GM18951 (cell line): Measurements from ENCODE around the gene CASP10.
"Not testable (repeated sequence)": the region's sequence is repeated elsewhere in the genome, so short reads cannot be mapped to it uniquely, and the experiment has no call there.

ENCODE experiments used
- POLR2A ChIP-seq: IDR thresholded peaks from 4 replicates; pipeline ENCODE4 v1.6.1; 2011; ENCODE audit warnings: mild to moderate bottlenecking; ENCODE audit not compliant: insufficient read length, insufficient read depth; ENCODE audit errors: extremely low read depth
- in situ Hi-C: fragments of 300-500 bp; cut with MboI; formaldehyde crosslinking; loops from one replicate; pipeline ENCODE4 v1.12.0; 2022; ENCODE audit warnings: low sequenced_read_pairs, mixed read lengths, inconsistent platforms; ENCODE audit not compliant: unreplicated experiment

The CASP10 gene

GRCh38 chr2:201182650-201183364 lies at the start of gene CASP10:
CASP10 (plus strand) TSS chr2:201183141; CDS start chr2:201185778, 2,637 bp downstream.
- in situ Hi-C loops = loop anchor here (25.0 kb wide), 1 partner anchor 471 kb away; no protein-coding TSS in a partner anchor
- TF ChIP-seq POLR2A = peak; percentile 44

GRCh38 chr2:201135386-201135785 lies 47.6 kb upstream of the CASP10 start:
- in situ Hi-C loops = no loop called here
- TF ChIP-seq POLR2A = no peak

GRCh38 chr2:201136889-201137321 lies 46.0 kb upstream of the CASP10 start:
- in situ Hi-C loops = no loop called here
- TF ChIP-seq POLR2A = no peak

- in situ Hi-C loops = no loop called here
- no peak for TF ChIP-seq POLR2A
These were observed 45.2 kb upstream of the CASP10 start for GRCh38 chr2:201137505-201138400.

GRCh38 chr2:201138401-201138970 lies 44.5 kb upstream of the CASP10 start:
- TF ChIP-seq POLR2A = no peak
- in situ Hi-C loops = no loop called here

- in situ Hi-C loops = not testable (repeated sequence)
These were observed 43.8 kb upstream of the CASP10 start for GRCh38 chr2:201138986-201139781.

GRCh38 chr2:201139836-201140604 lies 42.9 kb upstream of the CASP10 start:
- in situ Hi-C loops = no loop called here
- no peak for TF ChIP-seq POLR2A

GRCh38 chr2:201144101-201145051 lies 38.6 kb upstream of the CASP10 start:
- no peak for TF ChIP-seq POLR2A
- in situ Hi-C loops = no loop called here

GRCh38 chr2:201148434-201148990 lies 34.4 kb upstream of the CASP10 start:
- no peak for TF ChIP-seq POLR2A
- in situ Hi-C loops = no loop called here

GRCh38 chr2:201149064-201149820 lies 33.7 kb upstream of the CASP10 start:
- in situ Hi-C loops = no loop called here
- no peak for TF ChIP-seq POLR2A

GRCh38 chr2:201149821-201150165 lies 33.1 kb upstream of the CASP10 start:
- in situ Hi-C loops = not testable (repeated sequence)
